ENCODE data around the gene CRYGN. TPM values are rescaled to one million over a fixed set of nuclear protein-coding genes. Genes with fewer than 3 reads are reported as not detected.

CRYGN gene
- total RNA-seq, 2 experiments from 2014 or later, result 0.34 to 0.50 TPM

DNA sequence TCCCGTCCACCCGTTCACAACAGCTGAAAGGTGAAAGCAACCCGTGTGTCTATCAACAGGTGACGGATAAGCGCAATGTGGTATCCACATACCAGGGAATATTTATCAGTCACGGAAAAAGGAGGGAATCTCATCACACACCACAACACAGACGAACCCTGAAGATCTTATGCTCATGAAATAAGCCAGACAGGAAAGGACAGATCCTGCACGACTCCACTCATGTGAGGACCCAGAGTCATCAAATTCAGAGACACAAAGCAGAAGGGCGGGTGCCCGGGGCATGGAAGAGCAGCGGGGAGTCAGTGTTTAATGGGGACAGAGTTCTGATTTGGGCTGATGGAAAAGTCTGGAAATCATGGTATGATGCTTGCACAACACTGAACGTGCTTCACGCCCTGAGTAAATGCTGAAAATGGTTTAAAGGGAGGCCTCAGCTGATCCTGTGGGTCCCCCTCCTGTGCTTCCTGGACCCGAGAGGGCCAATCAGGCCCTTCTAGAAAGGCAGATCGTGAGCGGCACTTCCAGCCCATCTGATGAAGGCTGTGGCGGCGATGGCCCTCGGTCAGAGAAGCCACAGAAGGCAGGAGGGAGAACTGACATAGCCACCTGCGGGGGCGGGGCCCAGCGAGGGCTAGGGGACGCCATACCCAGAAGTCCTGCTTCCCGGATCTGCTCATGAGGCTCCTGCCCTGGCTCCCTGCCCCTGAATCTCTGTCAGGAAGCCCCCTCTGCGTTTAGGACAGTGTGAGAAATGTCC, 49.2 kb downstream of the CRYGN start:
- DNase-seq (no peak), ATAC-seq (no peak)
- ChIA-PET CTCF (no interaction called here), POLR2A (no interaction called here)
- Mint-ChIP-seq H3K4me3 (no peak overlapping the region), H3K9me3 (ENCODE audit: insufficient read depth) (no peaks in the 10 kb centered on the region), H3K4me1 (ENCODE audit: low read depth) (no peaks in the 10 kb centered on the region), H3K36me3 (ENCODE audit: low read depth) (no peaks in the 10 kb centered on the region), H3K27ac (no peak overlapping the region), H3K27me3 (ENCODE audit: low read depth) (no peaks in the 10 kb centered on the region)

DNA sequence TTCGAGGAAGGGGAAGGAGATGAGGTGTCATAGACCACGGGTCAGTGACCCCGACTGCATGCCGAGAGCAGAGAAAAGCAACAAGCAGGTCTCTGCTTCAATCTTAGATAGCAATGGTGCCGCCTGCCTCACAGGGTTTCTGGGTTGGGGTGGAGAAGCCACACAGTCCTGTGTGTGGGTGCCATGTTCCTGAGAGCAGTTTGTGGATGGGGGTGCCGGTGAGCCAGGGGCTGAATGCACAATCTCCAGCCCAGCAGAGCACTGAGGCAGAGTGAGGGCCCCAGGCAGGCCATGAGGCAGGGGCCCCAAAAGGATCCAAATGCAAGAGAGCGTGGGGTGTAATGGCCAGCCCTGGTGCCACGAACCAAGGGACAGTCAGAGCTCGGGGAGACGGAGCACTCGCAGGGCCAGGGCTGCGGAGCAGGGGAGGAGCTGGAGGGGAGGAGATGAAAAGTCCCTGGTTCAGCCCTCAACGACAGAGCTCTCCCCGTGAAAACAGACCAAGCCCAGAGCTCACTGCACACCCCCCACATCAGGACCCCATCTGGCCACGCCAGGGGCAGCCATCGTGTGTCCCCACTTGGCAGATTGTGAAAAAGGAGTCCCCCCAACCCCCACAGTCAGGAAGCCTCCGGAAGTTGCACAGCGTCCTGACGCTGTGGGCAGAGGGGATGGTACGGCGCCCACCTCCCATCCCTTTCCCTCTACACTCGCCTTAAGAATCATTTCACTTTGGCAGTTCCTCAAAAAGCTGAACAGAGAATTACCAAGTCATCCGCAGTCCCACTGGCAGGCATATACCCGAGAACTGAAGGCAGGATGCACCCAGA, 50.0 kb downstream of the CRYGN start:
- no peaks in the 10 kb centered on the region for H3K36me3 Mint-ChIP-seq (ENCODE audit: low read depth)

DNA sequence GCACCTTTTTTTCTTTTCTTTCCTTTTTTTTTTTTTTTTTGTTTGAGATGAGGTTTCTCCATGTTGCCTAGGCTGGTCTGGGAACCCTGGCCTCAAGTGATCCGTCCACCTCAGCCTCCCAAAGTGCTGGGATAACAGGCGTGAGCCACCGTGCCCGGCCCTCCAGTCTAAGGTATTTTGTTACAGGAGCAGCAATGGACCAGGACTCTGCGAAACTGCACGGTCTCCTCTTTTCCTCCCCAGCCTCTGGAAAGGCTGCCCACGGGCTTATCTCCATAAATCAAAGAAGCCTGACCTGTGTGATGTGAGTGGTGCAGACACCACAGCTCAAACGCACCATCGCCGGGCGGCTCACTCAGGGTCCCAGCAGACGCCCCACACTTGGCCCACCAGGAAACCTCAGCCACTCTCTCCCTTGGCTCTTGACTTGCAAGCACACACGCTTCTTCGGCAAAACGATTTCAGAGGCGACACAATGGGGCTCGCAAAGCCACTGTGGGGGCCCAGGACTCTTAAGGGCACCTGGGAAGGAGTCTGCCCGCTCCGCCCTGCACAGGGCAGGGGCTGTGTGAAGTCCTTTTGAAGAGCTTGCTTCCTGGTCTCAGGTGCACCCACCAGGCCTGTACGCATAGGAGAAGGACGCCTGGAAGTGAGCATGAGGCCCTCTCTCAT, 50.7 kb downstream of the CRYGN start:
- CTCF ChIA-PET, result no interaction called here
- peaks cover 4% of the 10 kb centered on the region for H3K27me3 Mint-ChIP-seq (ENCODE audit: low read depth)
- POLR2A ChIA-PET, result no interaction called here
- ATAC-seq (no peak), DNase-seq (no peak)
- no peaks in the 10 kb centered on the region for H3K4me1 Mint-ChIP-seq (ENCODE audit: low read depth)
- no peaks in the 10 kb centered on the region for H3K36me3 Mint-ChIP-seq (ENCODE audit: low read depth)
- H3K4me3 Mint-ChIP-seq, result no peak overlapping the region
- H3K9me3 Mint-ChIP-seq (ENCODE audit: insufficient read depth), result no peaks in the 10 kb centered on the region
- no peak overlapping the region for H3K27ac Mint-ChIP-seq

More for the DNA sequence above, 50.0 kb downstream of the CRYGN start:
- Mint-ChIP-seq H3K4me1 (ENCODE audit: low read depth) (no peaks in the 10 kb centered on the region), H3K27me3 (ENCODE audit: low read depth) (no peaks in the 10 kb centered on the region), H3K4me3 (no peak overlapping the region), H3K9me3 (ENCODE audit: insufficient read depth) (no peaks in the 10 kb centered on the region), H3K27ac (no peak overlapping the region)
- DNase-seq, result no peak
- ChIA-PET CTCF (no interaction called here), POLR2A (no interaction called here)
- no peak for ATAC-seq

DNA sequence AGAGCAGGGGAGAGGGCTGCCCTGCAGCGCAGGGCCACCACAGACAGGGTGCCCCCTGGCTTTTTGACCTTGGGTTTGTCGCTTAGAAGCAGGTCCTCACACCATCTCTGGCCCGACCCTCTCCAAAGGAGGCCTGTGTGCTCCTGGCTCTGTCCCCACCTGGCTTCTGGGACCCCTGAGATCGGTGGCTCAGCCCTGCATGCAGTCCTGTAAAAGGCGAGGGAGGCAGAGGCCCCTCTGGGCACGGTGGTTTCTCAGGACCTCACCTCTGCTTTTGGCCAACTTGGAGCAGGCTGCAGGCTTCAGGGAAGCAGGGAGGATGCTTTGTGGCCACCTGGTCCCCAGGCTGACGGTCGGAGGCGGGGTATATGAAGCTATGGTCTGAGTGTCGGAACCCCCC, 51.5 kb downstream of the CRYGN start:
- Mint-ChIP-seq H3K9me3 (ENCODE audit: insufficient read depth) (no peaks in the 10 kb centered on the region), H3K27me3 (ENCODE audit: low read depth) (peaks cover 10% of the 10 kb centered on the region), H3K36me3 (ENCODE audit: low read depth) (no peaks in the 10 kb centered on the region), H3K4me3 (no peak overlapping the region), H3K27ac (no peak overlapping the region), H3K4me1 (ENCODE audit: low read depth) (no peaks in the 10 kb centered on the region)
- CTCF ChIA-PET, result no interaction called here
- ATAC-seq, result no peak
- no peak for DNase-seq
- POLR2A ChIA-PET, result no interaction called here

DNA sequence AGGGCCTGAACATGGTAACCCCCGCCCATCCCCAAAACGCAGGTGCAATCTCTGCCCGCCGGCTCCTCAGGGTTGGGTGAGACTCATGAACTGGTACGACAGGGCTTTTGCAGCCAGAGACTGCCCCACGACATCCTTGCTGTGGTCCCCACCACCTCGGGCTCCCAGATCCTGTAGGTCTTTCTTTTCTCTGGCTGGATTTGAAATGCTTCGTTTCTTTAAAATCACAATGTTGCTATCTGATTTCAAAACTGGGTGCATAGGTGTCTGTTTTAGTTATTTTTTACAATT, 52.0 kb downstream of the CRYGN start:
- no peaks in the 10 kb centered on the region for H3K9me3 Mint-ChIP-seq (ENCODE audit: insufficient read depth)
- ChIA-PET POLR2A (no interaction called here), CTCF (no interaction called here)
- no peak for DNase-seq
- no peaks in the 10 kb centered on the region for H3K36me3 Mint-ChIP-seq (ENCODE audit: low read depth)
- ATAC-seq, result no peak
- peaks cover 11% of the 10 kb centered on the region for H3K27me3 Mint-ChIP-seq (ENCODE audit: low read depth)
- H3K4me3 Mint-ChIP-seq, result no peak overlapping the region
- H3K27ac Mint-ChIP-seq, result no peak overlapping the region
- no peaks in the 10 kb centered on the region for H3K4me1 Mint-ChIP-seq (ENCODE audit: low read depth)

GRCh38 chr7:151387161-151388006, 52.6 kb downstream of the CRYGN start:
- Mint-ChIP-seq H3K9me3 (ENCODE audit: insufficient read depth) (no peaks in the 10 kb centered on the region), H3K4me1 (ENCODE audit: low read depth) (peaks cover 3% of the 10 kb centered on the region), H3K36me3 (ENCODE audit: low read depth) (no peaks in the 10 kb centered on the region), H3K27ac (no peak overlapping the region), H3K27me3 (ENCODE audit: low read depth) (peaks cover 16% of the 10 kb centered on the region), H3K4me3 (no peak overlapping the region)
- DNase-seq, result no peak
- ChIA-PET POLR2A (no interaction called here), CTCF (no interaction called here)
- no peak for ATAC-seq

- POLR2A ChIA-PET, result no interaction called here
- no peak for DNase-seq
- CTCF ChIA-PET, result no interaction called here
- peaks cover 21% of the 10 kb centered on the region for H3K27me3 Mint-ChIP-seq (ENCODE audit: low read depth)
- H3K4me1 Mint-ChIP-seq (ENCODE audit: low read depth), result peaks cover 7% of the 10 kb centered on the region
- ATAC-seq, result no peak
- H3K9me3 Mint-ChIP-seq (ENCODE audit: insufficient read depth), result no peaks in the 10 kb centered on the region
- no peak overlapping the region for H3K4me3 Mint-ChIP-seq
- no peak overlapping the region for H3K27ac Mint-ChIP-seq
- H3K36me3 Mint-ChIP-seq (ENCODE audit: low read depth), result no peaks in the 10 kb centered on the region
These were observed 53.4 kb downstream of the CRYGN start for GRCh38 chr7:151386301-151387160.

DNA sequence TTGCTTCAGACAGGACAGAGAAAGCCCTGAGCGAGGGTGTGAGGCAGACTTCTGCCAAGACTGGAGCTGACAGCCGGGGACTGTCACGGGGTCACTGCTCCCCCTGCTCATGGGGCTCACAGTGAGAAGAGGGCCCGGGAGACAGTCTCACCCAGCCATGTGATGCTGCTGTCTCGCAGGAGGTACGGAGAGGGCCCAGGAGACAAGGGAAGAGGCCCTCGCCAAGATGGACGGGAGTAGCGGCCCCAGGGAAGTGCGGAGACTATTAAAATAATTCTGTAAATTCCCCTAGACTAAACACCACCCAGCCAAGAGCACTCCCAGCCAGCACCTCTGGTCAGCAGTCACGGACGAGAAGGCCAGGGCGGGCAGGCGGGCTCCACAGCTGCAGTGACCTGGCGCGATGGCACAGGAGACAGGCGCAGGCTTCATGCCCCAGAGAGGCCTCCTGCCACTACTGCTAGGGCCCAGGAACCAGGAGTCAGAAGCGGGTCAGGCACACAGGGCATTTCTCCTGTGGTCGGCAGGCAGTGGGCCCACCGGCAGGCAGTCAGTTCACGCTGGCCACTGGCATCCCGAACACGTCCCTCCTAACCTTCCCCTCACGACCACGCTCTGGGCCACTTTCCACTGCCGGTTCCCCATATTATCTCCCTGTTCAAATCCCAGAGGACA, 54.2 kb downstream of the CRYGN start:
- no peaks in the 10 kb centered on the region for H3K9me3 Mint-ChIP-seq (ENCODE audit: insufficient read depth)
- H3K27me3 Mint-ChIP-seq (ENCODE audit: low read depth), result peaks cover 21% of the 10 kb centered on the region
- DNase-seq, result no peak
- ChIA-PET CTCF (no interaction called here), POLR2A (no interaction called here)
- no peaks in the 10 kb centered on the region for H3K36me3 Mint-ChIP-seq (ENCODE audit: low read depth)
- no peak overlapping the region for H3K27ac Mint-ChIP-seq
- no peak for ATAC-seq
- H3K4me3 Mint-ChIP-seq, result no peak overlapping the region
- H3K4me1 Mint-ChIP-seq (ENCODE audit: low read depth), result peaks cover 10% of the 10 kb centered on the region

DNA sequence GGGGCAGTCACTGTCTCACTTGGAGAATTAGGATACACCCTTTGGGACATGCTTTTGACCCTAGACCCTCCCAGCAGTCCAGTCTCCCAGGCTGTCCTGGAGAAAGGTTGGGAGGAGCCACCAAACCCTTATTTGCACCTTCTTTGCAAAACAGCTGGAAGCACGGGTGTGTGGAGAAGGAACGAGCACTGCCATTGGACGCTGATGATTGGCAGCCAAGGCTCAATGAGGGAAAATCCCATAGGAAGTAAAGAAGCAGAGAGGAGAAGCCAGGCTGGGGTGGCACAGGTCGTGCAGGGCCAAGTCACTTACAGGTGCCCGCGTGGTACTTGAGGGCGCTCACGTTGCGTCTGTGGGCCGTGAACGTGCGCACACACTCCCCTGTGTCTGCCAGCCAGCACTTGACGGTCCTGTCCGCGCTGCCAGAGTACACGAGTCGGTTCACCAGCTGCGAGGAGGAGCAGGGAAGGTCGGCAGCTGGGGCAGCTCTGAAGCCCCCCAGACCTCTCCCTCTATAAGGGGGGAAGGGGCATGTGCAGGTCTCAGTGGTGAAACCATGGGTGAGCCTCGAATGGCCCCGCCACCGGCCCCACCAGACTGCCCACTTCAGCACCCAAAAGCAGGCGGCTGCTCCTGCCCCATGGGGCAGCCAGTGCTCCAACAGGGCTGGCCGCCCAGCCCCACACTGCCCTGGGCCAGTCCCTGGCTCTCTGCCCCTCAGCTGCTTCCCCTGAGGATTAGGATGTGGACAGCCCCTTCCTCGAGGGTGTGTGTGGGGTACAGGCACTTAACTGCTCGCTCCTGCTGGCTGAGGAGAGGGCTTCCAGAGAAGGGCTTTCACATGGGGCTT, 54.9 kb downstream of the CRYGN start:
- no peak overlapping the region for H3K4me3 Mint-ChIP-seq
- H3K9me3 Mint-ChIP-seq (ENCODE audit: insufficient read depth), result no peaks in the 10 kb centered on the region
- no peak for ATAC-seq
- H3K4me1 Mint-ChIP-seq (ENCODE audit: low read depth), result peaks cover 12% of the 10 kb centered on the region
- ChIA-PET CTCF (interaction anchor here (3.4 kb wide), 1 partner anchor 64 kb away, joined by 22 read pairs; no protein-coding TSS in a partner anchor), POLR2A (no interaction called here)
- peaks cover 21% of the 10 kb centered on the region for H3K27me3 Mint-ChIP-seq (ENCODE audit: low read depth)
- no peak for DNase-seq
- H3K36me3 Mint-ChIP-seq (ENCODE audit: low read depth), result no peaks in the 10 kb centered on the region
- H3K27ac Mint-ChIP-seq, result no peak overlapping the region

DNA sequence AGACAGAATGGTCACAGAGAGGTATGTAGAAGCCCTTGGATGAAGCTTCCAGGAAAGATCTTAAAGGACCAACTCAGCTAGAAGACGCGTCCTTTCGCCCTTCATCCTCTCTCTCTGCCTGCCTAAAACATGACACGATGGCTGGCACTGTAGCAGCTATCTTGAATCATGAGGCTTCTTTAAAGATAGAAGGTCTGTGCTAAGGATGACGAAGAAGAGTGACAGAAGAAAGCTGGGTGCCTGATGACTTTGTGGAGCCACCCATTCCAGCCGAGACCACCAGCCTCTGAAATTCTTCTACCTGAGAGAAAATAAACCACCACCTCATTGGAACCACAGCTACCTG, 55.6 kb downstream of the CRYGN start:
- Mint-ChIP-seq H3K27me3 (ENCODE audit: low read depth) (peaks cover 21% of the 10 kb centered on the region), H3K27ac (no peak overlapping the region), H3K36me3 (ENCODE audit: low read depth) (no peaks in the 10 kb centered on the region), H3K9me3 (ENCODE audit: insufficient read depth) (no peaks in the 10 kb centered on the region), H3K4me1 (ENCODE audit: low read depth) (peaks cover 12% of the 10 kb centered on the region), H3K4me3 (no peak overlapping the region)
- ATAC-seq, result no peak
- POLR2A ChIA-PET, result no interaction called here
- CTCF ChIA-PET, result interaction anchor here (3.4 kb wide), 1 partner anchor 65 kb away, joined by 22 read pairs; no protein-coding TSS in a partner anchor
- no peak for DNase-seq
